ENCODE results near the gene EHBP1L1.

DNA sequence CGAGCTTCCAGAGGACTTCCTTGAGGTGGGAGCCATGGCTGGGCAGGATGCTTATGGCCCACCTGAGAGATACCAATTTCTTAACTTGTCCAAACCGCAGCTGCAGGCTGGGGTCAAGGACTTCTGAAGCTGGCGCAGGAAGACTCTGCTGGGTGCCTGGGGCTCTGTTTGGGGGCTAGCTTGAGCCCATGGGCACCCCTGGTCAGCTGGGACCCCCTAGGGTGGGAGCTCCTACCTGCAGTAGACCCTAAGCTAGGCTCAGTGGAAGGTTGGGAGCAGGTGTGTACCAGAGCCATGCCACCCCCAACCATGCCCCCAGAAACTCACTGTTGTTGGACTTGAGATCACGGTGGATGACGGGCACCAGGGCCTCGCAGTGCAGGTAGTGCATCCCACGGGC lies 36.8 kb downstream of the EHBP1L1 start:
- no peak for TF ChIP-seq POLR2A (IDR thresholded peaks at IDR 0.05; ENCODE audit: low read length)
- TF ChIP-seq, protein P1, sequence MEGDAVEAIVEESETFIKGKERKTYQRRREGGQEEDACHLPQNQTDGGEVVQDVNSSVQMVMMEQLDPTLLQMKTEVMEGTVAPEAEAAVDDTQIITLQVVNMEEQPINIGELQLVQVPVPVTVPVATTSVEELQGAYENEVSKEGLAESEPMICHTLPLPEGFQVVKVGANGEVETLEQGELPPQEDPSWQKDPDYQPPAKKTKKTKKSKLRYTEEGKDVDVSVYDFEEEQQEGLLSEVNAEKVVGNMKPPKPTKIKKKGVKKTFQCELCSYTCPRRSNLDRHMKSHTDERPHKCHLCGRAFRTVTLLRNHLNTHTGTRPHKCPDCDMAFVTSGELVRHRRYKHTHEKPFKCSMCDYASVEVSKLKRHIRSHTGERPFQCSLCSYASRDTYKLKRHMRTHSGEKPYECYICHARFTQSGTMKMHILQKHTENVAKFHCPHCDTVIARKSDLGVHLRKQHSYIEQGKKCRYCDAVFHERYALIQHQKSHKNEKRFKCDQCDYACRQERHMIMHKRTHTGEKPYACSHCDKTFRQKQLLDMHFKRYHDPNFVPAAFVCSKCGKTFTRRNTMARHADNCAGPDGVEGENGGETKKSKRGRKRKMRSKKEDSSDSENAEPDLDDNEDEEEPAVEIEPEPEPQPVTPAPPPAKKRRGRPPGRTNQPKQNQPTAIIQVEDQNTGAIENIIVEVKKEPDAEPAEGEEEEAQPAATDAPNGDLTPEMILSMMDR (IDR thresholded peaks at IDR 0.05), result no peak
- TF ChIP-seq SMC3 (IDR thresholded peaks at IDR 0.05), result no peak
- TF ChIP-seq RCOR1 (IDR thresholded peaks at IDR 0.05; ENCODE audit: low read depth, low read length), result no peak
- TF ChIP-seq GATA3 (IDR thresholded peaks at IDR 0.05; ENCODE audit: borderline replicate concordance), result no peak
- TF ChIP-seq, protein P2, sequence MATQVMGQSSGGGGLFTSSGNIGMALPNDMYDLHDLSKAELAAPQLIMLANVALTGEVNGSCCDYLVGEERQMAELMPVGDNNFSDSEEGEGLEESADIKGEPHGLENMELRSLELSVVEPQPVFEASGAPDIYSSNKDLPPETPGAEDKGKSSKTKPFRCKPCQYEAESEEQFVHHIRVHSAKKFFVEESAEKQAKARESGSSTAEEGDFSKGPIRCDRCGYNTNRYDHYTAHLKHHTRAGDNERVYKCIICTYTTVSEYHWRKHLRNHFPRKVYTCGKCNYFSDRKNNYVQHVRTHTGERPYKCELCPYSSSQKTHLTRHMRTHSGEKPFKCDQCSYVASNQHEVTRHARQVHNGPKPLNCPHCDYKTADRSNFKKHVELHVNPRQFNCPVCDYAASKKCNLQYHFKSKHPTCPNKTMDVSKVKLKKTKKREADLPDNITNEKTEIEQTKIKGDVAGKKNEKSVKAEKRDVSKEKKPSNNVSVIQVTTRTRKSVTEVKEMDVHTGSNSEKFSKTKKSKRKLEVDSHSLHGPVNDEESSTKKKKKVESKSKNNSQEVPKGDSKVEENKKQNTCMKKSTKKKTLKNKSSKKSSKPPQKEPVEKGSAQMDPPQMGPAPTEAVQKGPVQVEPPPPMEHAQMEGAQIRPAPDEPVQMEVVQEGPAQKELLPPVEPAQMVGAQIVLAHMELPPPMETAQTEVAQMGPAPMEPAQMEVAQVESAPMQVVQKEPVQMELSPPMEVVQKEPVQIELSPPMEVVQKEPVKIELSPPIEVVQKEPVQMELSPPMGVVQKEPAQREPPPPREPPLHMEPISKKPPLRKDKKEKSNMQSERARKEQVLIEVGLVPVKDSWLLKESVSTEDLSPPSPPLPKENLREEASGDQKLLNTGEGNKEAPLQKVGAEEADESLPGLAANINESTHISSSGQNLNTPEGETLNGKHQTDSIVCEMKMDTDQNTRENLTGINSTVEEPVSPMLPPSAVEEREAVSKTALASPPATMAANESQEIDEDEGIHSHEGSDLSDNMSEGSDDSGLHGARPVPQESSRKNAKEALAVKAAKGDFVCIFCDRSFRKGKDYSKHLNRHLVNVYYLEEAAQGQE (IDR thresholded peaks at IDR 0.05), result no peak
- TF ChIP-seq MYC (IDR thresholded peaks at IDR 0.05; ENCODE audit: borderline replicate concordance, low read length), result no peak
- TF ChIP-seq CEBPB (IDR thresholded peaks at IDR 0.05), result no peak

Measured in A549 (cell line).